Measurements from ENCODE around the gene SLC19A1. TPM values are rescaled to one million over a fixed set of nuclear protein-coding genes. Genes with fewer than 3 reads are reported as not detected.

SLC19A1 gene
- total RNA-seq, 1 donor from 2014 or later, result 36.8 TPM

- no peaks in the 10 kb centered on the region for H3K27me3 Mint-ChIP-seq (ENCODE audit: low read depth)
- peak; percentile 68 for TF ChIP-seq CTCF (IDR thresholded peaks at IDR 0.05; ENCODE audit: unreplicated experiment)
- H3K27ac Mint-ChIP-seq, result peak overlapping the region; percentile 82
- peaks cover 13% of the 10 kb centered on the region for H3K4me1 Mint-ChIP-seq
- H3K9me3 Mint-ChIP-seq, result no peaks in the 10 kb centered on the region
- peak overlapping the region; percentile 62 for H3K4me3 Mint-ChIP-seq
- H3K36me3 Mint-ChIP-seq, result no peaks in the 10 kb centered on the region
- DNase-seq (ENCODE audit: low spot score in 2 of 2, unreplicated experiment in 2 of 2), result peak; percentile 53 to 73
Observed at GRCh38 chr21:45555557-45556301, 13.5 kb upstream of the SLC19A1 start.

- H3K27me3 Mint-ChIP-seq (ENCODE audit: low read depth), result no peaks in the 10 kb centered on the region
- no peak for DNase-seq (ENCODE audit: low spot score in 2 of 2, unreplicated experiment in 2 of 2)
- TF ChIP-seq CTCF (IDR thresholded peaks at IDR 0.05; ENCODE audit: unreplicated experiment), result no peak
- H3K4me1 Mint-ChIP-seq, result peaks cover 18% of the 10 kb centered on the region
- H3K27ac Mint-ChIP-seq, result no peak overlapping the region
- H3K9me3 Mint-ChIP-seq, result no peaks in the 10 kb centered on the region
- H3K4me3 Mint-ChIP-seq, result no peak overlapping the region
- no peaks in the 10 kb centered on the region for H3K36me3 Mint-ChIP-seq
Observed at GRCh38 chr21:45555251-45555556, 13.0 kb upstream of the SLC19A1 start.

GRCh38 chr21:45554477-45555175 lies 12.4 kb upstream of the SLC19A1 start:
- Mint-ChIP-seq H3K27me3 (ENCODE audit: low read depth) (no peaks in the 10 kb centered on the region), H3K4me1 (peaks cover 19% of the 10 kb centered on the region), H3K27ac (peak overlapping the region; percentile 90), H3K4me3 (peak overlapping the region; percentile 80), H3K9me3 (no peaks in the 10 kb centered on the region), H3K36me3 (no peaks in the 10 kb centered on the region)
- TF ChIP-seq CTCF (IDR thresholded peaks at IDR 0.05; ENCODE audit: unreplicated experiment), result peak; percentile 90
- peak; percentile 83 to 98 for DNase-seq (ENCODE audit: low spot score in 2 of 2, unreplicated experiment in 2 of 2)

DNA sequence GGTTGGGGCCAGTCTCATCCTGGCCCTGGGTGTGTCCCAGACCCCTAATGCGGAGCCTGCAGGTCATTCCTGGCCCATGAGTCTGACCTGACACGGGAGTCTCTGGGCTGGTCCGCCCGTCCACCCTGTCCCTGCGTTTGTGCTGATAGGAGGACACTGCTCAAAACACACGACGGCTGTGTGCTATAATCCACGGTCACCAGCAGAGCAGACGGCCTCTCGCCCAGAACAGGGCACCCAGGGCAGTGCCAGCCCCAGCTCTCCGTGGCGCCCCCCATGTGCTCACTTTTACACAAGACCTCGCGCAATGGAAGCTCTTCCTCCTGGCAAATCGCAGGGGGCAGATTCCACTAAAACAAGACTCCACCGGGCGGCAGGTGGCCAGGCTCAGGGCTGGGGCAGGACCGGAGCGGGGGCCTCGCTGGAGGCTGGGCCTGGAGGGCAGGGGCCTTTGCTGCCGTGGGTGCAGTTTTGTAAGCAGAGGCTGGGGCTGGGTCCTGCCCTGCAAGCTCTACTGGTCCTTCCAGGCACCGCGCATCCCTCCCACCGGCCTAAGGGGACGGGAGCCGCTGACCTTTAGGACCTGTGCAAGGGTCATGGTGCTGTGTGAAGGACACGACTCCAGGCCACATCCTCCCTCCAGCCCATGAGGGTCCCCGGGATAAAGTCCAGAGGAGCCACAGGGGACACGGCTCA lies 10.6 kb upstream of the SLC19A1 start:
- Mint-ChIP-seq H3K9me3 (no peaks in the 10 kb centered on the region), H3K27me3 (ENCODE audit: low read depth) (no peaks in the 10 kb centered on the region), H3K27ac (no peak overlapping the region), H3K36me3 (no peaks in the 10 kb centered on the region), H3K4me1 (peaks cover 28% of the 10 kb centered on the region), H3K4me3 (no peak overlapping the region)
- peak in 1 of 2 experiments; percentile 13 for DNase-seq (ENCODE audit: low spot score in 2 of 2, unreplicated experiment in 2 of 2)
- TF ChIP-seq CTCF (IDR thresholded peaks at IDR 0.05; ENCODE audit: unreplicated experiment), result no peak

DNA sequence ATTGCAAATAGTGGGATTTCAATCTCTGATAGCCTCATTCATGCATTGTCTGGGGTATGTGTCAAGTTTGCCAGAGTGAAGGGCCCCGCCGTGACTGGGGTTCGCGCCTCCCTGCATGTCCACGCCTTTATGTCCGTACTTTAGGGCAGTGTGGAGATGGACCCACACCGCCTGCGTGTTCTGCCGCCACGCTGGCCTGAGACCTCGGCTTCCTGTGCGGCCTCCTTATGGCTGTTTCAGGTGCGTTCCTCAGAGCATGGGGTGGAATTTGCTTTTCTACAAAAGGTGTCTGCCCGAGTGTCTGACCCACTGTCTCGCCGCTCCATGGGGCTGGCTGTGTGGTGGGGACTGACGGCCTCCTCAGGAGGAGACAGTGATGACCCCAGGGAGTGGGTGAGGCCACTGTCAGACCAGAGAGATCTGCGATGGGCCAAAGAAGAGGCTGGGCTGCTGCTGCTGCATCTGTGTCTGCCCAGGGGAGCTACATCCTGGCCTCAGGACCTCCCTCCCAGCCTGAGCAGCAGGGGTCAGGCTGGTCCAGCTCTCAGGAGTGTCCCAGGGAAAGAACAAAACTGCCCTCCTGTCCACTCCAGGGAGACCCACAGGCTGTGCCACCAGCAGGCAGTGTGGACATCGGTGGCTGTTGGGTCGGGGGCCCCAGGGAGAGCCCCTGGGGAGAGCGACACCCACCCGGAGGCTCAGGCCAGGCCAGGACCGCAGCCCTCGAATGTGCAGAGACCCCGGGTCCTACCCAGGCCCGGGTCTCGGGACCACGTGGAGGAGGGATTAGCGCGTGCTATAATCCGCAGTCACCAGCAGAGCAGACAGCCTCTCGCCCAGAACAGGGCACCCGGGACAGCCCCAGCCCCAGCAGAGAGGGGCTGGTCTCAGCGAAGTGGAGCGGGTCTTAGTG lies 9.8 kb upstream of the SLC19A1 start:
- no peak for TF ChIP-seq CTCF (IDR thresholded peaks at IDR 0.05; ENCODE audit: unreplicated experiment)
- H3K36me3 Mint-ChIP-seq, result no peaks in the 10 kb centered on the region
- H3K27ac Mint-ChIP-seq, result no peak overlapping the region
- no peaks in the 10 kb centered on the region for H3K9me3 Mint-ChIP-seq
- peaks cover 36% of the 10 kb centered on the region for H3K4me1 Mint-ChIP-seq
- H3K27me3 Mint-ChIP-seq (ENCODE audit: low read depth), result no peaks in the 10 kb centered on the region
- H3K4me3 Mint-ChIP-seq, result peak overlapping the region; percentile 22
- DNase-seq (ENCODE audit: low spot score in 2 of 2, unreplicated experiment in 2 of 2), result peak in 1 of 2 experiments; percentile 16
